K562 (cell line): Measurements from ENCODE around the gene LMBR1L. TPM values are rescaled to one million over a fixed set of nuclear protein-coding genes. Genes with fewer than 3 reads are reported as not detected.
A peak's percentile ranks its signal among the peaks of the same experiment; 100 is the strongest.

Experiments used
- ATAC-seq: fragments of 200-7000 bp; cut with Tn5 transposase; 3 replicates; pipeline ENCODE4 v1.9.1; 2020; ENCODE audit warnings: moderate library complexity
- BruUV-seq: library from RNA; stranded (reverse); fragments of 400-500 nt; replicated peaks from 2 replicates; lab custom pipeline; 2021; lab: Mats Ljungman, UMichigan
- CTCF ChIA-PET: fragments of 300-600 bp; formaldehyde crosslinking; extraction: SDS; loops from one replicate; lab custom pipeline; 2021; ENCODE audit warnings: low intra/inter-chr PET ratio; lab: Yijun Ruan, JAX
- POLR2A ChIA-PET: fragments of 300-600, 350-650 bp; sonication (Branson Sonifier 250); formaldehyde crosslinking; extraction: SDS; loops from one replicate; lab custom pipeline; 2021; ENCODE audit warnings: antibody characterized with exemption, inconsistent platforms; lab: Yijun Ruan, JAX
- DNase-seq, 4 experiments: peaks; one replicate each; pipeline versions ENCODE4 v3.0.0 to v3.0.0-alpha.2; 2011 to 2018; ENCODE audit warnings: low spot score in 3 of 4, mixed read lengths in 3 of 4; ENCODE audit errors: extremely low read depth in 1 of 4
- FAIRE-seq: peaks from 2 replicates; lab custom pipeline; 2011; peaks lifted over from hg19 to GRCh38; lab: Jason Lieb, UNC
- H2AFZ ChIP-seq: 2 replicates; pipeline ENCODE4 v1.6.0; 2011; ENCODE audit warnings: low read depth, low read length, control low read depth, inconsistent platforms
- H3K27ac ChIP-seq: fragments of 200-600 bp; 3 replicates; pipeline ENCODE4 v1.8.0; 2011; ENCODE audit warnings: low read depth, mild to moderate bottlenecking, control low read depth, inconsistent platforms, low read length, moderate library complexity, mixed read lengths; ENCODE audit errors: extremely low read depth
- H3K27me3 ChIP-seq, 2 experiments: fragments of 300-600 bp in 1 of 2; 2 replicates in 1 of 2; 3 replicates in 1 of 2; pipeline versions ENCODE4 v1.6.0 to v1.8.0; 2011; ENCODE audit warnings: inconsistent platforms in 2 of 2, low read length in 2 of 2, mild to moderate bottlenecking in 1 of 2, mixed read lengths in 1 of 2, moderate library complexity in 1 of 2; ENCODE audit not compliant: control insufficient read depth in 2 of 2, insufficient read depth in 2 of 2
- H3K36me3 ChIP-seq: fragments of 300-600 bp; 3 replicates; pipeline ENCODE4 v1.8.0; 2011; ENCODE audit warnings: mild to moderate bottlenecking, low read length, inconsistent platforms; ENCODE audit not compliant: control insufficient read depth, insufficient read depth
- H3K4me1 ChIP-seq, 2 experiments: fragments of 200-600 bp in 1 of 2; replicated peaks in 1 of 2; 2 replicates in 1 of 2; 3 replicates in 1 of 2; pipeline versions ENCODE4 v1.5.1 to v1.8.0; 2011; ENCODE audit warnings: inconsistent platforms in 2 of 2, low read length in 2 of 2, mild to moderate bottlenecking in 1 of 2, mixed read lengths in 1 of 2, moderate library complexity in 1 of 2; ENCODE audit not compliant: control insufficient read depth in 2 of 2, insufficient read depth in 2 of 2
- H3K4me2 ChIP-seq: 2 replicates; pipeline ENCODE4 v1.6.1; 2011; ENCODE audit warnings: low read length, control low read depth, inconsistent platforms, mixed read lengths; ENCODE audit not compliant: insufficient read depth
- H3K4me3 ChIP-seq: fragments of 200-600 bp; sonication (generic), shearing (Covaris generic); 2 replicates; pipeline ENCODE4 v1.5.1; 2016; ENCODE audit warnings: control low read depth, inconsistent platforms
- H3K79me2 ChIP-seq: fragments of 200-600 bp; 3 replicates; pipeline ENCODE4 v1.8.0; 2011; ENCODE audit warnings: low read length, inconsistent platforms; ENCODE audit not compliant: control insufficient read depth, insufficient read depth
- H3K9ac ChIP-seq, 2 experiments: 2 replicates each; pipeline versions ENCODE4 v1.6.0 to v1.6.1; 2011; ENCODE audit warnings: low read depth in 2 of 2, low read length in 2 of 2, control low read depth in 1 of 2, inconsistent platforms in 1 of 2, mild to moderate bottlenecking in 1 of 2, mixed read lengths in 1 of 2; ENCODE audit not compliant: insufficient read depth in 1 of 2
- H3K9me1 ChIP-seq: one replicate; pipeline ENCODE4 v1.6.0; 2011; ENCODE audit warnings: inconsistent platforms, mild to moderate bottlenecking, low read length, moderate library complexity; ENCODE audit not compliant: control insufficient read depth, insufficient read depth
- H3K9me3 ChIP-seq: replicated peaks from 2 replicates; pipeline ENCODE4 v1.5.1; 2011; ENCODE audit warnings: low read depth, low read length, inconsistent platforms; ENCODE audit not compliant: control insufficient read depth, insufficient read depth
- H4K20me1 ChIP-seq: replicated peaks from 2 replicates; pipeline ENCODE4 v1.6.1; 2011; ENCODE audit warnings: low read length, inconsistent platforms, mixed read lengths; ENCODE audit not compliant: control insufficient read depth, insufficient read depth
- CBFA2T3 ChIP-seq: fragments of 450-650 bp; IDR thresholded peaks from 2 replicates; pipeline ENCODE4 v1.6.1; 2017
- CC2D1A ChIP-seq: fragments of 450-650 bp; IDR thresholded peaks from 2 replicates; pipeline ENCODE4 v1.6.1; 2017; ENCODE audit warnings: mild to moderate bottlenecking
- MED1 ChIP-seq: sonication (generic); formaldehyde crosslinking; IDR thresholded peaks from 2 replicates; pipeline ENCODE4 v1.8.1; 2023; ENCODE audit warnings: missing genetic modification reagents, borderline replicate concordance
- MYBL2 ChIP-seq, 2 experiments: fragments of 450-650 bp in 1 of 2; sonication (generic) in 1 of 2; formaldehyde crosslinking in 1 of 2; IDR thresholded peaks; 2 replicates each; pipeline versions ENCODE4 v1.6.1 to v1.8.1; 2017 to 2022; ENCODE audit warnings: borderline replicate concordance in 1 of 2, inconsistent platforms in 1 of 2, low read depth in 1 of 2, mild to moderate bottlenecking in 1 of 2, missing genetic modification reagents in 1 of 2, moderate library complexity in 1 of 2
- MYC ChIP-seq, 2 experiments: fragments of 250-450 bp in 1 of 2; sonication (Bioruptor Pico) in 1 of 2; IDR thresholded peaks; 2 replicates each; pipeline versions ENCODE4 v1.5.1 to v1.6.1; 2012 to 2021; ENCODE audit warnings: low read depth in 2 of 2, borderline replicate concordance in 1 of 2, improper control_type of control experiment in 1 of 2, low read length in 1 of 2, mild to moderate bottlenecking in 1 of 2, moderate library complexity in 1 of 2
- PRMT5 ChIP-seq: sonication (generic); formaldehyde crosslinking; IDR thresholded peaks from 2 replicates; pipeline ENCODE4 v1.5.0; 2020; ENCODE audit warnings: missing genetic modification reagents
- SMARCA4 ChIP-seq: fragments of 450-650 bp; IDR thresholded peaks from 2 replicates; pipeline ENCODE4 v1.6.1; 2016
- SRF ChIP-seq, 2 experiments: fragments of 250-450, 450-650 bp in 1 of 2; sonication (Bioruptor Pico) in 1 of 2; sonication (generic) in 1 of 2; formaldehyde crosslinking; IDR thresholded peaks; 2 replicates each; pipeline versions ENCODE4 v1.5.0 to v1.5.1; 2020 to 2022; ENCODE audit warnings: mild to moderate bottlenecking in 1 of 2, missing genetic modification reagents in 1 of 2
- STAG1 ChIP-seq: sonication (generic); formaldehyde crosslinking; IDR thresholded peaks from 2 replicates; pipeline ENCODE4 v1.5.0; 2020; ENCODE audit warnings: missing genetic modification reagents, borderline replicate concordance
- ZBTB5 ChIP-seq: fragments of 450-650 bp; IDR thresholded peaks from 2 replicates; pipeline ENCODE4 v1.6.1; 2017; ENCODE audit warnings: antibody characterized with exemption
- ZC3H4 ChIP-seq: sonication (generic); formaldehyde crosslinking; IDR thresholded peaks from 2 replicates; pipeline ENCODE4 v1.9.0; 2021; ENCODE audit warnings: missing genetic modification reagents, borderline replicate concordance
- ZNF41 ChIP-seq: fragments of 250-450 bp; sonication (Bioruptor Pico); conservative IDR thresholded peaks from 2 replicates; pipeline ENCODE4 v1.4.0; 2020; ENCODE audit warnings: mild to moderate bottlenecking
- ZNF445 ChIP-seq: fragments of 250-450 bp; sonication (Bioruptor Pico); IDR thresholded peaks from 2 replicates; pipeline ENCODE4 v1.4.0; 2020; ENCODE audit warnings: low read depth, mild to moderate bottlenecking, moderate library complexity
- ZNF561 ChIP-seq: fragments of 450-650 bp; formaldehyde crosslinking; conservative IDR thresholded peaks from 2 replicates; pipeline ENCODE4 v1.4.0; 2020; ENCODE audit warnings: mild to moderate bottlenecking, moderate library complexity
- WGBS: fragments of 100-300 bp; shearing (Covaris generic); methylation state at CpG from one replicate; pipeline ENCODE4 v1.1.6; 2016; ENCODE audit warnings: low coverage, mixed read lengths; ENCODE audit not compliant: insufficient coverage; ENCODE audit errors: missing lambda C conversion rate; 5-methylcytosine and 5-hydroxymethylcytosine counted together
- in situ Hi-C: fragments of 300-500 bp; cut with MboI; formaldehyde crosslinking; loops from 4 replicates; pipeline ENCODE4 v1.15.0; 2018; ENCODE audit warnings: inconsistent platforms, mixed read lengths
- intact Hi-C: fragments of 100-400 bp; cut with micrococcal nuclease; formaldehyde crosslinking; loops from 2 replicates; pipeline ENCODE4 v1.14.2; 2022
- polyA plus RNA-seq, 8 experiments: library from polyadenylated mRNA; depleted of rRNA in 4 of 8; stranded (reverse) in 5 of 8; unstranded in 3 of 8; fragments of >200 nt; fragmentation: Nextera tagmentation in 2 of 8; fragmentation: Illumina TruSeq in 1 of 8; extraction: Ambion mirVana in 2 of 8; extraction: Trizol in 1 of 8; gene quantifications; 2 replicates each; pipeline versions ENCODE4 v1.2.1 to v1.2.3, GENCODE V29; 2011 to 2014; ENCODE audit warnings: inconsistent platforms in 1 of 8, missing spikeins in 1 of 8
- total RNA-seq, 7 experiments: library from RNA; depleted of rRNA in 6 of 7; stranded (reverse); fragments of >200 nt in 6 of 7; fragmentation: Illumina TruSeq in 2 of 7; extraction: Trizol in 2 of 7; gene quantifications; 2 replicates each; pipeline versions ENCODE4 v1.2.1 to v1.2.3, GENCODE V29; 2011 to 2021; ENCODE audit warnings: low replicate concordance in 1 of 7
- TF ChIP-seq, protein P1 (sequence below): sonication (generic); formaldehyde crosslinking; IDR thresholded peaks from 2 replicates; pipeline ENCODE4 v1.8.0; 2023; ENCODE audit warnings: mild to moderate bottlenecking, missing genetic modification reagents
- TF ChIP-seq, protein P2 (sequence below): sonication (generic); formaldehyde crosslinking; IDR thresholded peaks from 2 replicates; pipeline ENCODE4 v1.8.1; 2022; ENCODE audit warnings: missing genetic modification reagents

The LMBR1L gene
- total and polyA plus RNA-seq, 9 of the 15 experiments (the other 6 are each of a cell fraction or from before 2014, with no cell fraction given), result 2.5 to 57.0 (median 31.1) TPM

GRCh38 chr12:49131051-49131893, 20.6 kb upstream of the LMBR1L start, which contains the start of gene TUBA1B:
Gene TUBA1B, minus strand, starts transcription at chr12:49131395. Its CDS starts 95 bp downstream, at chr12:49131300.
- under 1% methylated on average over 64 of the region's 79 CpGs for WGBS
- H3K4me1 ChIP-seq, result peaks cover 17 to 27% of the 10 kb centered on the region in 2 experiments; a peak in 4 of 5 replicates
- H3K36me3 ChIP-seq, result peaks cover 39% of the 10 kb centered on the region
- intact Hi-C loops (loop anchor here (2.0 to 10.0 kb wide), 5 partner anchors 20 to 134 kb away; partner anchors contain the start of genes KMT2D, LMBR1L, TUBA1A and TUBA1C), in situ Hi-C loops (no loop called here)
- H3K9me1 ChIP-seq, result peaks cover 4% of the 10 kb centered on the region
- H3K4me2 ChIP-seq, result peak within 1 kb of the TSS; percentile 94
- H3K79me2 ChIP-seq, result peaks cover 51% of the 10 kb centered on the region
- no peaks in the 10 kb centered on the region for H3K27me3 ChIP-seq
- POLR2A ChIA-PET, result interaction anchor here (0.6 to 4.9 kb wide), 77 partner anchors 12 to 569 kb away, joined by 3 to 151 read pairs (median 6); partner anchors contain the start of genes DHH, KMT2D, LMBR1L and PRKAG1
- CTCF ChIA-PET, result interaction anchor here (0.6 to 1.9 kb wide), 3 partner anchors 17 to 103 kb away, joined by 3 to 11 read pairs (median 5); no protein-coding TSS in a partner anchor
- no TSS peak for BruUV-seq
- peak within 1 kb of the TSS; percentile 98 to 99 for H3K9ac ChIP-seq
- peaks cover 13% of the 10 kb centered on the region for H4K20me1 ChIP-seq
- FAIRE-seq, result no peak
- peak within 1 kb of the TSS; percentile 96 for H3K27ac ChIP-seq
- H2AFZ ChIP-seq, result peak within 1 kb of the TSS; percentile 85
- peak within 1 kb of the TSS; percentile 84 for H3K4me3 ChIP-seq
- peak; percentile 86 for ATAC-seq
- H3K9me3 ChIP-seq, result no peaks in the 10 kb centered on the region
- peak; percentile 94 to 97 (median 96) for DNase-seq
- TF ChIP-seq MED1 (no peak; the same call in 1 of the 2 replicates), ZNF445 (0 out of 2 replicates have a peak, but pooled peaks have one; percentile 23), ZBTB5 (no peak), CC2D1A (no peak), CBFA2T3 (no peak; the same call in 1 of the 2 replicates), SMARCA4 (no peak), ZNF561 (CRISPR knock-in tag) (no peak), PRMT5 (CRISPR knock-in tag) (0 out of 2 replicates have a peak, but pooled peaks have one; percentile 8), ZNF41 (CRISPR knock-in tag) (no peak), ZC3H4 (no peak), MYC (IDR thresholded peaks at IDR 0.05; ENCODE audit: low read depth, low read length) (peak; percentile 93), MYC (CRISPR knock-in tag; IDR thresholded peaks at IDR 0.05; ENCODE audit: borderline replicate concordance, low read depth) (peak; percentile 90; the same call in 1 of the 2 replicates), MYBL2 (IDR thresholded peaks at IDR 0.05; ENCODE audit: low read depth) (no peak), MYBL2 (CRISPR knock-in tag; IDR thresholded peaks at IDR 0.05; ENCODE audit: borderline replicate concordance) (no peak), SRF (CRISPR knock-in tag; IDR thresholded peaks at IDR 0.05) (peak; percentile 9 to 58; a peak in 2 of 4 replicates), STAG1 (CRISPR knock-in tag) (peak; percentile 15; the same call in 1 of the 2 replicates)
- TF ChIP-seq, protein P1, sequence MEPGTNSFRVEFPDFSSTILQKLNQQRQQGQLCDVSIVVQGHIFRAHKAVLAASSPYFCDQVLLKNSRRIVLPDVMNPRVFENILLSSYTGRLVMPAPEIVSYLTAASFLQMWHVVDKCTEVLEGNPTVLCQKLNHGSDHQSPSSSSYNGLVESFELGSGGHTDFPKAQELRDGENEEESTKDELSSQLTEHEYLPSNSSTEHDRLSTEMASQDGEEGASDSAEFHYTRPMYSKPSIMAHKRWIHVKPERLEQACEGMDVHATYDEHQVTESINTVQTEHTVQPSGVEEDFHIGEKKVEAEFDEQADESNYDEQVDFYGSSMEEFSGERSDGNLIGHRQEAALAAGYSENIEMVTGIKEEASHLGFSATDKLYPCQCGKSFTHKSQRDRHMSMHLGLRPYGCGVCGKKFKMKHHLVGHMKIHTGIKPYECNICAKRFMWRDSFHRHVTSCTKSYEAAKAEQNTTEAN, result no peak
- TF ChIP-seq, protein P2, sequence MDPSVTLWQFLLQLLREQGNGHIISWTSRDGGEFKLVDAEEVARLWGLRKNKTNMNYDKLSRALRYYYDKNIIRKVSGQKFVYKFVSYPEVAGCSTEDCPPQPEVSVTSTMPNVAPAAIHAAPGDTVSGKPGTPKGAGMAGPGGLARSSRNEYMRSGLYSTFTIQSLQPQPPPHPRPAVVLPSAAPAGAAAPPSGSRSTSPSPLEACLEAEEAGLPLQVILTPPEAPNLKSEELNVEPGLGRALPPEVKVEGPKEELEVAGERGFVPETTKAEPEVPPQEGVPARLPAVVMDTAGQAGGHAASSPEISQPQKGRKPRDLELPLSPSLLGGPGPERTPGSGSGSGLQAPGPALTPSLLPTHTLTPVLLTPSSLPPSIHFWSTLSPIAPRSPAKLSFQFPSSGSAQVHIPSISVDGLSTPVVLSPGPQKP (CRISPR knock-in tag), result no peak
